ENCODE data around the gene CCDC85C. TPM values are rescaled to one million over a fixed set of nuclear protein-coding genes. Genes with fewer than 3 reads are reported as not detected.

CCDC85C gene
- total RNA-seq, 1 experiment from 2014 or later: 36.4 TPM

DNA sequence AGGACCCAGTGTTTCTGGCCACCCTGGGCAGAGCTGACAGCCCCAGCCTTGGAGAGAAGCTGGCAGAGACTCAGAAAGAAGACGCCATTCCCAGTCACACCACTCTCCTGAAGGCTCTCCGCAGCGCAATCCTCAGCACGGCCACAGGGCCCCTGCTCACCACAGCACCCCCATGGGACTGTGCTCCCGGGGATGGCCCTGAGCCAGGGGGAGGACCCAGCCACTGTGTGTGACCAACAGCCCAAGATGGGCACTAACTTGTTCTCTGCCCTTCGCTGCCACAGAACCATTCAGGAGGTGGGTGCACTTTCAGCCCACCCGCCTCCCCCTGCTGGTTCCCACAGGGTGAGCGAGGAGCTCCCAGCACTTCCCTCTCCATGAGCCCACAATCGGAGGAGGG, 65.7 kb downstream of the CCDC85C start:
- no peak overlapping the region for H3K9ac ChIP-seq (ENCODE audit: low read length)
- ChIA-PET POLR2A (ENCODE audit: unreplicated experiment) (no interaction called here), CTCF (interaction anchor here (0.7 kb wide), 1 partner anchor 144 kb away, joined by 3 read pairs; no protein-coding TSS in a partner anchor)
- no peak for DNase-seq
- no peaks in the 10 kb centered on the region for H3K36me3 ChIP-seq (ENCODE audit: low read depth, low read length)
- H3K27me3 ChIP-seq (ENCODE audit: low read length): no peaks in the 10 kb centered on the region
- TF ChIP-seq, protein P1, sequence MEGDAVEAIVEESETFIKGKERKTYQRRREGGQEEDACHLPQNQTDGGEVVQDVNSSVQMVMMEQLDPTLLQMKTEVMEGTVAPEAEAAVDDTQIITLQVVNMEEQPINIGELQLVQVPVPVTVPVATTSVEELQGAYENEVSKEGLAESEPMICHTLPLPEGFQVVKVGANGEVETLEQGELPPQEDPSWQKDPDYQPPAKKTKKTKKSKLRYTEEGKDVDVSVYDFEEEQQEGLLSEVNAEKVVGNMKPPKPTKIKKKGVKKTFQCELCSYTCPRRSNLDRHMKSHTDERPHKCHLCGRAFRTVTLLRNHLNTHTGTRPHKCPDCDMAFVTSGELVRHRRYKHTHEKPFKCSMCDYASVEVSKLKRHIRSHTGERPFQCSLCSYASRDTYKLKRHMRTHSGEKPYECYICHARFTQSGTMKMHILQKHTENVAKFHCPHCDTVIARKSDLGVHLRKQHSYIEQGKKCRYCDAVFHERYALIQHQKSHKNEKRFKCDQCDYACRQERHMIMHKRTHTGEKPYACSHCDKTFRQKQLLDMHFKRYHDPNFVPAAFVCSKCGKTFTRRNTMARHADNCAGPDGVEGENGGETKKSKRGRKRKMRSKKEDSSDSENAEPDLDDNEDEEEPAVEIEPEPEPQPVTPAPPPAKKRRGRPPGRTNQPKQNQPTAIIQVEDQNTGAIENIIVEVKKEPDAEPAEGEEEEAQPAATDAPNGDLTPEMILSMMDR (conservative IDR thresholded peaks at IDR 0.05; ENCODE audit: low read depth, low read length): 0 out of 2 replicates have a peak, but pooled peaks have one; percentile 21
- no peak for TF ChIP-seq EZH2 (IDR thresholded peaks at IDR 0.05; ENCODE audit: low read length, unreplicated experiment)
- H2AFZ ChIP-seq (ENCODE audit: low read length): no peak overlapping the region
- H3K27ac ChIP-seq (ENCODE audit: low read length): no peak overlapping the region
- no peak; the same call in 1 of the 2 replicates for ATAC-seq
- H3K4me3 ChIP-seq (ENCODE audit: low read length): no peak overlapping the region
- intact Hi-C loops (cut with micrococcal nuclease): no loop called here
- H3K9me3 ChIP-seq (ENCODE audit: low read length): no peaks in the 10 kb centered on the region
- H3K79me2 ChIP-seq (ENCODE audit: low read length): peaks cover 88% of the 10 kb centered on the region
- no TSS peak for BruUV-seq (replicated peaks)
- peaks cover 27% of the 10 kb centered on the region; the same call in 1 of the 2 replicates for H4K20me1 ChIP-seq (ENCODE audit: low read length)
- H3K9me2 ChIP-seq (replicated peaks; ENCODE audit: low read length): no peaks in the 10 kb centered on the region
- H3K4me2 ChIP-seq (ENCODE audit: low read length): no peak overlapping the region
- no peaks in the 10 kb centered on the region for H3F3A ChIP-seq (ENCODE audit: low read length, unreplicated experiment)
- peaks cover 22% of the 10 kb centered on the region for H3K4me1 ChIP-seq (ENCODE audit: insufficient read depth, low read length)

DNA sequence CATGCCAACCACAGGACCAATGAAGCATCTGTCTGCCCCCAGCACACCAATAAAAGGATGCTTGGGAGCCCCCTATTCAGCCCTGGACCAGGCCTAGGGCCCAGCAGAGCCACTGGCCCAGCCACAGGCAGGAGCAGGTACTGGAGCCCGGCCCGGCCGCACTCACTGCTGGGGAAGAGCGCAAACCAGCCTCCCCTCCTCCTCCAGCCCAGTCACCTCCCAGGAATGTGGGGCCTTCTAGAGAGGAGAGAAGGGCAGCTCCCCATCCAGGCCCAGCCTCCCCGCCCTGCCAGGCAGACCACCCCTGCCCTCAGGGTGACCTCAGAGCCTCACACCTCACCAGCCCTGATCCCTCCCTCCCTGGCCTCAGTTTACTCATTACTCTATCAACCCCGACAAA, 66.6 kb downstream of the CCDC85C start:
- Histone ChIP-seq H3K27ac (ENCODE audit: low read length) (no peak overlapping the region), H3K9me2 (replicated peaks; ENCODE audit: low read length) (no peaks in the 10 kb centered on the region), H3K36me3 (ENCODE audit: low read depth, low read length) (no peaks in the 10 kb centered on the region), H3K4me2 (ENCODE audit: low read length) (peak overlapping the region; percentile 41; the same call in 1 of the 2 replicates), H2AFZ (ENCODE audit: low read length) (no peak overlapping the region), H3F3A (ENCODE audit: low read length, unreplicated experiment) (no peaks in the 10 kb centered on the region), H3K9me3 (ENCODE audit: low read length) (no peaks in the 10 kb centered on the region), H3K9ac (ENCODE audit: low read length) (no peak overlapping the region), H3K4me1 (ENCODE audit: insufficient read depth, low read length) (peaks cover 22% of the 10 kb centered on the region), H4K20me1 (ENCODE audit: low read length) (peaks cover 24% of the 10 kb centered on the region; the same call in 1 of the 2 replicates), H3K4me3 (ENCODE audit: low read length) (no peak overlapping the region), H3K79me2 (ENCODE audit: low read length) (peaks cover 79% of the 10 kb centered on the region), H3K27me3 (ENCODE audit: low read length) (no peaks in the 10 kb centered on the region)
- peak; percentile 97 for ATAC-seq
- intact Hi-C loops (cut with micrococcal nuclease): no loop called here
- DNase-seq: peak; percentile 74
- no TSS peak for BruUV-seq (replicated peaks)
- POLR2A ChIA-PET (ENCODE audit: unreplicated experiment): no interaction called here
- TF ChIP-seq, protein P1 (conservative IDR thresholded peaks at IDR 0.05; ENCODE audit: low read depth, low read length): no peak
- no peak for TF ChIP-seq EZH2phosphoT487 (IDR thresholded peaks at IDR 0.05; ENCODE audit: borderline replicate concordance, low read length)
- no peak for TF ChIP-seq EZH2 (IDR thresholded peaks at IDR 0.05; ENCODE audit: low read length, unreplicated experiment)
- CTCF ChIA-PET: no interaction called here

DNA sequence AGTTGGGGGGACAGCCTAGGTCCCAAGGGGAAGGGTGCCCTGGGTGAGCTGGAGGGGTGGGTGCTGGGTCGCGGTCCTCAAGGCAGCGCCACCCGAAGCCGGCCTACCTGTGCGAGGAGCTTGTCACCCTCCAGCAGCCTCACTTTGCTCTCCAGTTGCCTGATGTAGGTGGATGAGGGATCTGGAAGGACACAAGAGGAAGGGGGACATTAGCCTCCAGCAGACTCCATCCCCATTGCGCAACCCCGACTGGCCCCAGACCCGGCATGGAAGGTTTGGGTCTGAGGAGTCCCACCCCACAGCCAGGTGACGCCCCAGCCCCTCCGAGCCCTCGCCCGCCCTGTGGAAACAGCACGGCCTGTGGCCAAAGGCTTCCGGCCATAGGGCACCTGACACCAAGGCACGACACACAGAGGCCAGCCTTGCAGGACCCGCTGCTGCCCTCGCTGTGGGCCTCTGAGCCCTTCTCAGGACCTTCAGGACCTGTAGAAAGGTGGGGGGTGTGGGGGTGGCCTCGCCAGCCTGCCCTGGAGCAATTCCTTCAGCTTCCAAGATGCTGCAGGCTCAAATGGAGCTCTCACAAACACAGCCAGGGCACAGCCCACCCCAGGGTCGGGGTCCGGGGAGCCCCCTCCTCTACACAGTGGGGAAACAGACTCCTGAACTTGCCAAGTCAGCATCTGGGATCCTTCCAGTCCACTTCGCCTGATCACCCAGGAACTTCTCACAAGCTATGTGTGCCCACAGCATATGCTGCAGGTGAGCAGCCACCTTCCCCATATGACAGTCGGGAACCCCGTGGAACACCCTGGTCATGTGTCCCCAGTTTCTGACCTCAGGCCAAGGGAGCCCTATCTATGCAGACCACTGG, 67.9 kb downstream of the CCDC85C start:
- Histone ChIP-seq H3K27ac (ENCODE audit: low read length) (no peak overlapping the region), H4K20me1 (ENCODE audit: low read length) (peaks cover 13% of the 10 kb centered on the region; the same call in 1 of the 2 replicates), H3K36me3 (ENCODE audit: low read depth, low read length) (no peaks in the 10 kb centered on the region), H3K9me2 (replicated peaks; ENCODE audit: low read length) (no peaks in the 10 kb centered on the region), H3K27me3 (ENCODE audit: low read length) (no peaks in the 10 kb centered on the region), H2AFZ (ENCODE audit: low read length) (no peak overlapping the region), H3K4me1 (ENCODE audit: insufficient read depth, low read length) (peaks cover 11% of the 10 kb centered on the region), H3K4me2 (ENCODE audit: low read length) (no peak overlapping the region), H3F3A (ENCODE audit: low read length, unreplicated experiment) (no peaks in the 10 kb centered on the region), H3K79me2 (ENCODE audit: low read length) (peaks cover 76% of the 10 kb centered on the region), H3K9ac (ENCODE audit: low read length) (no peak overlapping the region), H3K9me3 (ENCODE audit: low read length) (no peaks in the 10 kb centered on the region), H3K4me3 (ENCODE audit: low read length) (no peak overlapping the region)
- no TSS peak for BruUV-seq (replicated peaks)
- TF ChIP-seq EZH2phosphoT487 (IDR thresholded peaks at IDR 0.05; ENCODE audit: borderline replicate concordance, low read length) (no peak), EZH2 (IDR thresholded peaks at IDR 0.05; ENCODE audit: low read length, unreplicated experiment) (no peak)
- TF ChIP-seq, protein P1 (conservative IDR thresholded peaks at IDR 0.05; ENCODE audit: low read depth, low read length): no peak
- POLR2A ChIA-PET (ENCODE audit: unreplicated experiment): interaction anchor here (0.7 kb wide), 1 partner anchor 285 kb away, joined by 3 read pairs; no protein-coding TSS in a partner anchor
- CTCF ChIA-PET: no interaction called here
- intact Hi-C loops (cut with micrococcal nuclease): no loop called here
- ATAC-seq (no peak), DNase-seq (no peak)

All from PC-3 (cell line).